KG1 (cell line): ENCODE data around the gene PNKD.
A peak's percentile ranks its signal among the peaks of the same experiment; 100 is the strongest.

Source experiments
- DNase-seq: peaks from one replicate; lab custom pipeline; 2025; lab: John Stamatoyannopoulos, UW

PNKD gene

GRCh38 chr2:218256612-218257350 is 13.5 kb upstream of the PNKD start:
- no peak for DNase-seq

GRCh38 chr2:218257390-218257981 is 12.8 kb upstream of the PNKD start:
- peak; percentile 39 for DNase-seq

- no peak for DNase-seq
Observed at GRCh38 chr2:218259099-218259961, 11.0 kb upstream of the PNKD start.

- DNase-seq = no peak
Observed at GRCh38 chr2:218260166-218260565, 10.2 kb upstream of the PNKD start.

GRCh38 chr2:218260742-218261422 is 9.4 kb upstream of the PNKD start, which contains the start of gene GPBAR1:
Gene GPBAR1 (plus strand): TSS chr2:218261015. CDS start chr2:218262725, 1,710 bp downstream.
- no peak for DNase-seq

DNA sequence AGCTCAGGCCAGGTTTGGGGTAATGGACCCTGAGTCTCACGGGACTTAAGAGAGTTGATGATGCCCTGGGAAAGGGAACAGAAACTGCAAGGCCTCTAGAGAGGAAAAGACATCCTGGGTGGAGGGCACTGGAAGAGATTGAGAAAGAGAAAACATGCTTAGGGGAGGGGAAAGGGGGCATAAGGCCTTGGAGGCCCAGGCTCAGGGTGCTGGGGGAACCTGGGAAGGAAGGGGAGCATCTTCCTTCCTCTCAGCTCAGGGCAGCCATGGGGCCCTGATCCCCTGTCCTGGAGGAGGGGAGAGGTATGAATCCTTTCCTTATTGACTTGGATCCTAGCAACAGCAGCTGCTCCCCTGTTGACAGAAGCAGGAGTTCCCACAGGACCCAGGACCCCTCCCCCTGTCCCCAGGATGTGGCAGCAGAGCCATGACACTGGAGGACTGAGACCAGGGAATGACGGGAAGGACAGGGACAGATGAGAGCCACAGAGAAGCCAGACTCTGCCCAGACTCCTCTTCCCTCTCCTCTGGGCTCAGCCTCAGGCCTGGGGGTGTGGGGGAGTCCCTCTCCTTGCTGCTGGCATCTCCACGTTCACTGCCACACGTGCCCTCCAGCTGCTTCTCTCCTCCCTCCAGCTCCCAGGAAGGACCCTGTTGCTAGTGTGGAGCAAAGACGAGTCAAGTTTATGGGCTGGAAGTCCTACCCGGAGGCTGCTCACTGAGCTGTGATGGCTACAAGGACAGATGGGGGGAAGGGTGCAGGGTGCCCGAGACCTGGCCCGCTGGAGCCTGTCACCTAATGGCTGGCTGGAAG is 8.7 kb upstream of the PNKD start:
- DNase-seq = no peak

DNA sequence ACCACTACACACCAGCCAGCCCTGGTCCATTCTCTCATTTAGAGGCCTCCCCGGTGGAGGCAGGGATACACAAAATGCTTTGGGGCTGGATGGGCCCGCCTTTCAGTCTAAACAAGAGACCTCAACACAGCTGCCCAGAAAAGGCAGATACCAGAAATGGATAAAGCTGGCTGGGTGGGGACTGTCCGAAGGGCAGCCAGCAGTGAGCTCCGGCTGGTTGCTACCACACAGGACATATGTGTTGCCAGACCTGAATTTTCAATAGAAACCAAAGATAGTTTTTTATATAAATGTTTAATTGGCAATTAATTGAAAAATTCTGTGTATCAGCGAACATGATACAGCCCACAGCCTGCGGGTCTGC is 8.1 kb upstream of the PNKD start:
- DNase-seq = no peak

DNA sequence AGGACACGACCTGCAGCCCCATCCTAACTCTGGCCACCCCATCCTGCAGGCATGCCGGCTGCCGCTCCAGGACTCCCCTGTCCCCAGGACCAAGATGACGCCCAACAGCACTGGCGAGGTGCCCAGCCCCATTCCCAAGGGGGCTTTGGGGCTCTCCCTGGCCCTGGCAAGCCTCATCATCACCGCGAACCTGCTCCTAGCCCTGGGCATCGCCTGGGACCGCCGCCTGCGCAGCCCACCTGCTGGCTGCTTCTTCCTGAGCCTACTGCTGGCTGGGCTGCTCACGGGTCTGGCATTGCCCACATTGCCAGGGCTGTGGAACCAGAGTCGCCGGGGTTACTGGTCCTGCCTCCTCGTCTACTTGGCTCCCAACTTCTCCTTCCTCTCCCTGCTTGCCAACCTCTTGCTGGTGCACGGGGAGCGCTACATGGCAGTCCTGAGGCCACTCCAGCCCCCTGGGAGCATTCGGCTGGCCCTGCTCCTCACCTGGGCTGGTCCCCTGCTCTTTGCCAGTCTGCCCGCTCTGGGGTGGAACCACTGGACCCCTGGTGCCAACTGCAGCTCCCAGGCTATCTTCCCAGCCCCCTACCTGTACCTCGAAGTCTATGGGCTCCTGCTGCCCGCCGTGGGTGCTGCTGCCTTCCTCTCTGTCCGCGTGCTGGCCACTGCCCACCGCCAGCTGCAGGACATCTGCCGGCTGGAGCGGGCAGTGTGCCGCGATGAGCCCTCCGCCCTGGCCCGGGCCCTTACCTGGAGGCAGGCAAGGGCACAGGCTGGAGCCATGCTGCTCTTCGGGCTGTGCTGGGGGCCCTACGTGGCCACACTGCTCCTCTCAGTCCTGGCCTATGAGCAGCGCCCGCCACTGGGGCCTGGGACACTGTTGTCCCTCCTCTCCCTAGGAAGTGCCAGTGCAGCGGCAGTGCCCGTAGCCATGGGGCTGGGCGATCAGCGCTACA is 7.4 kb upstream of the PNKD start:
- DNase-seq = no peak

GRCh38 chr2:218263817-218264641 is 6.3 kb upstream of the PNKD start:
- DNase-seq = no peak

DNA sequence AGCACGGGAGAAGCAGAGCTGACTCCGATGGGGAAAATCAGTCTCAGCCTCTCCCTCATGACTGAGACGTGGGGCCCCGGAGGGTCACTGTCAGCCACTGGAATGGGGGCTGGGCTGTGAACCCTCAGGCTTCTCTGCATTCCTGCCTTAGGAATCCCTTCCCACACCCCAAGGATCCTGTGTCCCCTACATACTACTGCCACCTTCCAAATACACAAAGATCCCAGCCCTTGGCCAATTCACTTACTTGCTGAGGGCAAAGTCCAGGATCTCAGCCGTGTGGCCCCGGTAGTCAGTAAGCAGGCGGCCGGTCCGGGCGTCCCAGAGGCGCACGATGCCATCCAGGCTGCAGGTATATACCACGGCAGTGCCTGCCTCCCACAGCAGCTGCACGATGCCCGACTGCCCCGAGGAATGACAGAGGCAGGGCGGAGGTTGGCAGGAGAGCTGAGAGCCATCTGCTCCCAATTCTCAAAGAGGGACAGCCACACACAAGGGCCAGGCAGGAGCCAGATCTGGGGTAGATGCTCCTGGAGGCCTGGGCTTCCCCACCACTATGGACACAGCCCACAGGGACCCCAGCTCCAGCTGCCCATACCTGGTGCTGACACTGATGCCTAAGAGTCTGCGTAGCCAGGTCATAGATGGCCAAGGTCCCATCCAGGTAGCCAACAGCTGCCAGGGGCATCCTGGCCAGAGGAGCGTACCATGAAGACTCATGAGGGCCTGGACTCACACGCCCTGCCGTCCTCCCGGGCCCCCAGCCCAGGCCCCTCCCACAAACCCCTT is 5.4 kb upstream of the PNKD start:
- no peak for DNase-seq

DNA sequence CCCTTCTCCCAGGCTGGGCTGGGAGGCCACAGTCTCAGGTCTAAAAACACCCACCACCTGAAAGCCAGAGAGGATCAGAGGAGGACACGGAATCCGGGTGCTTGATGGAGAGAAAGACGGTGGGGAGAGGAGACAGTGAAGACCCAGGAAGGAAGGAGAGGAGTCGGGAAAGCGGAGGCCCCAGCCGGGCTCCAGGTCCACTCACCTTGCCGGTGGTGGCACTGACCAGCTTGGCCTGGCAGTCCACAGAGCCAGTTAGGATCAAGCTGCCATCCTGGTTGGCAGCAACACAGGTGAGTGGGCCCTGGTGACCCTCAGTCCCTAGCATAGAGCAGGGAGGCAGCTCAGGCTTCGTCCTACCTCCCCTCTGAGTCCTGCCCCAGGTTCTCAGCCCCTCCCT is 4.7 kb upstream of the PNKD start:
- DNase-seq = no peak

GRCh38 chr2:218266316-218266979 is 3.9 kb upstream of the PNKD start:
- DNase-seq = no peak

DNA sequence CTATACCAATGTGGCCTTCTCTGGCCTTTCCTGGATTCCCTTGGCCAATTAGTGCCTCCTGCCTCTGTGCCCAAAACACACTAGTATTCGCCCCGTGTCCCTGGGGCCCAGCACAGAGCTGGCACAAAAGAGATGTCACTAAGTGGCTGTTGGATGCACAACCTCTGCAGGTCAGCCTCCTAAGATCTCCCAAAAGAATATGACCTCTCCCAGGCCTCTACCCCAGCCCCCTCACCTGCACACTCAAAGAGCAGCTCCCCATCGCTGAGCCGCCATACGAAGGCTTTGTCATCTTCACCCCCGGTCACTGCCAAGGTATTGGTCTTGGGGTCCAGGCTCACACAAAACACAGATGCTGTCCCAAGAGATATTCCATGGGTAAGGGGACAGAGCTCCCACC is 3.1 kb upstream of the PNKD start:
- no peak for DNase-seq

DNA sequence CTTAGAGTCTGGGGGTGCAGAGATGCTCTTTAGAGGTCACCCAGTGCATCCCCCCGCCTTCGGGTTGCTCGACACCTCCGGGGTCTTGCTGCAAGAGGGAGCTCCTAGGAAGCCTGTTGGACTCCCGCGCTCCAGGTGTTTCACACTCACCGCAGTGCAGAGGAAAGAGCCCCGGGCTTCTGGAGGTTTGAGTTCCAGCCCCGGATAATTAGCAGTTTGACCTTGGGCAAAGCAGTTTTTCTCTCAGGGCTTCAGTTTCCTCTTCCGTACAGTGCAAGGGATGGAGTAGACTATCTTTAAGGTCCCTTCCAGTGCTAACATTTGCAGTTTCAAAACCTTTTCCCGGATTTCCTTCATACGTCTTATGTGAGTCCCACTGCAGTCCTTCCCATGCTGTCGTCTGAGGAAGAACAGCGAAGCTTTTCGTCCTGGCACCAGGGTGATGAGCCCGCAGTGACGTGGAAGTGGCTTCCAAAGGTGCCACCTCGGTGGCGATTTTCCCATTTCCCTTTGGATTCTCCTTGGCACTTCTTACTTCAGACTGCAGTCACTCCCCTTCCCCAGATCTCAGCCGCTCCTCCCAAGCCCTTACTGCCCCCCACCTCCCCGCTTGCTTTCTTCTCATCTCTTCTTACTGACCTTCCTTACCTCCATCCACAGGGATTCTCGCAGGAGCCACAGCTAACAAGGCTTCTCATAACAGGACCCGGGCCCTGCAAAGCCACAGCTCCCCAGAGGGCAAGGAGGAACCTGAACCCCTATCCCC is 585 bp downstream of the PNKD start:
- peak; percentile 46 for DNase-seq

DNA sequence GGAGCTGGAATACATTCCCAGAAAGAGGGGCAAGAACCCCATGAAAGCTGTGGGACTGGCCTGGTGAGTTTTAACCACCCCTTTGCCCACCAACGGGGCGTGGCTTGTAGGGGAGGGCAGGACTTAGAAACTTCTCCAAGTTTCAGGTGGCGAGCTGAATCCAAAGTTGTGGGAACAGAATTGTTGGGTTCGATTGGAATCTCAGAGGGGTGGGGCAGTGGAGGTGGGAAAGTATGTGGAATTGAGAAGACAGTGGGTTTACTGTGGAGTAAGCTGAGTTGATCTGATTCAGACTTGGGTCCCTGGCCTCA is 1.1 kb downstream of the PNKD start:
- DNase-seq = no peak

DNA sequence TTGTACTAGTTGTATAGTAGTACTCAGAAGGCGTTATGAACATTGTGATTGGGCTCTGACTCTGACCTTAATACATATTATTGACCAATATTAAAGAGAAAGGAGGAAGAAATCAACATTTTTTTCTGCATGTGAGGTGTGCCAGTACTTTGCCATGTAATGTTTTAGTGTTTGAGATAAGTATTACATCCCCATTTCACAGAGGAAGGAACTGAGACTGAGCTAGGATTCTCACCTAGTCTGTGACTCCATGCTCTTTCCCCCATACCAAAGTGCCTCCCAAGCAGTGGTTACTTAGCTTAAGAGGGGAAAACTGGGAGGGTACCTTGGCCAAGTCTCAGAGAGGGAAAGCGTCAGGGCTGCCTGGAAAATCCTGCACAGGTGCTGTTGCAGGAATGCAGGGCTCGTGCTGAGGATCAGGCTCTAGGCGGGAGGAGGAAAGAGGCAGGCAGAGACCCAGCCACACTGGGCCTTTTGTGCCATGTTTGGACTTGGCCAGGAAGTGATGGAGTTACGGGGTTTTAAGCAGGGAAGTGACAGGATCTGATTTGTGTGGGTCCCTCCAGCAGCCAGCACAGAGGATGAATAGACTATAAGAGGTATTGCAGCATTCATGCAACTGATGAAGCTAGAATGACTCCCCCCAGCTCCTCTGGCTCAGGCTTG is 1.7 kb downstream of the PNKD start:
- no peak for DNase-seq
